Umbilical cord (tissue), 2 donors: ENCODE data around the gene DEFB129. TPM values are rescaled to one million over a fixed set of nuclear protein-coding genes. Genes with fewer than 3 reads are reported as not detected.
"Not testable (repeated sequence)": the region's sequence is repeated elsewhere in the genome, so short reads cannot be mapped to it uniquely, and the experiment has no call there.

Source experiments
- DNase-seq: peaks from one replicate; pipeline ENCODE4 v3.0.0-alpha.2; 2015; ENCODE audit warnings: low spot score
- total RNA-seq: library from RNA; depleted of rRNA; stranded (reverse); fragments of >200 nt; gene quantifications from one replicate; pipeline ENCODE4 v1.2.3, GENCODE V29; 2014; ENCODE audit warnings: low replicate concordance; ENCODE audit not compliant: insufficient read depth

DEFB129 gene
- total RNA-seq, 1 donor from 2014 or later: not detected

DNA sequence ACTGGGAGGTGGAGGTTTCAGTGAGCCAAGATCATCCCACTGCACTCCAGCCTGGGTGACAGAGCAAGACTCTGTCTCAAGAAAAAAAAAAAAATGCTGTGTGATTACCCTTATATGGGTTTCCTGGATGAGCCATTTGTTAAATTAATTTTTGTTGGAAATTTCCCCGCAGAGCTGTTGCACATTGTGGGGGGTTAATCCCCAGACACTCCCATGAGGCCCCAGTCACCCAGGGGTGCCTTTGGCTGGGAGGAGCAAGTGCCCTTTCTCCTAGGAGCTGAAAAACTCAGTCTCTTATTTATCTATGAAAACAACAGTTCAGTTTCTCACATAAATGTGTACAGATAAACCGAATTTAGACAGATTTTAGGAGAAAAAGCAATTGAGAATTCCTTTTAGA lies 25.7 kb downstream of the DEFB129 start:
- no peak for DNase-seq

DNA sequence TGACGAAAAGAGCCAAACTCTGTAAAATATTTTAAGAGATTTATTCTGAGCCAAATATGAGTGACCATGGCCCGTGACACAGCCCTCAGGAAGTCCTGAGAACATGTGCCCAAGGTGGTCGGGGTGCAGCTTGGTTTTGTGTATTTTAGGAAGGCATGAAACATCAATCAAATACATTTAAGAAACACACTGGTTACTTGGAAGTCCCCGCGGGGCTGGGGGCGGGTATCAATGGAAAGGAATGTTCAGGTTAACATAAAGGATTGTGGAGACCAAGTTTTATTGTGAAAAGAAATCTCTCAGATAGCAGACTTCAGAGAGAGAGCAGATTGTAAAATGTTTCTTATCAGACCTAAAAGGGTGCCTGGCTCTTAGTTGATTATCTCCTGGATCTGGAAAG lies 26.4 kb downstream of the DEFB129 start:
- DNase-seq: not testable (repeated sequence)

DNA sequence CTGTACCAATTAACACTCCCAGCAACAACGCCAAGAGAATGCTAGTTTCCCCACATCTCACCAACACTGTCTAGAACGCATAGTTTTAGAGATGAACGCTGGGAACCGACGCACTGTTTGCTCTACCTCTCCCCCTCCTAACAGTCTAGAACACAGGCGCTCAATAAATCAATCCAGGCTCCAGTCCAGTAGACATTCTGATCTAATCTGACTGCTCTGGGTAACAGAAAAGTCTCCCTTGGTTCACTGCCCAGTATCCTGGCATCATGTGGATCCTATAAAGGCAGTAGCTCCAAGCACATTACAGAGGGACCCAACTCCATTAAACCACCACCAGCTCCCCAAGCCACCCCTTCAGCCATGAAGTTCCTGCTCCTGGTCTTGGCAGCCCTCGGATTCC lies 30.4 kb downstream of the DEFB129 start, which contains the start of gene DEFB132:
Gene DEFB132 (plus strand): TSS at position 306 of the 400 bp plus-strand sequence. CDS start 55 bp downstream, at position 361.
- no peak for DNase-seq

DNA sequence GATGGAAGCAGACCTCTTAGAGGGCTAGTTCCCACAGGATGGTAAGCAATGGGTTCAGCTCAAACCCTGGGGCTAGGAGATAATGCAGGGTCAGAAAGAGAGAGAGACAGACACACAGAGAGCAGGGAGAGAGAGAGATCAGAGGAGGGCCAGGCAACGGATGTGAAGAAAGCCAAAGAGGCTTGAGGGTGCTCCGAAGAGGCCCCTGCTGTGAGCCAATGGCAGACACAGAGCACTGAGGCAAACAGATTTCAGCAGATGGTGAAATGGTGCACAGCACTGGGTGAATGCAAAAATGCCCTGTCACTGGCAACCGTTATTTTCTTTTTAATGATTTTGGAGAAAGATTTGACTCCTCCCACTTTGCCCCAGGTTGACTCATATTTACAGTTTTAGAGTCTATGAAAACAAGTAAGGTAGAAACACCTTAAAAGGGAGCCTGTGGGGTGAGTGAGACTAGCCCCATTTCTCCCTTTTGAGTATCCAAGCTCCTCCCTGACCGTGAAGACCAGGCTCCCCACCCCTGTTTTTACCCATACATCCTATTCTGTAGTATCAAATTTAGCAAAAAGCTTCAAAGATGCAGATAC lies 31.3 kb downstream of the DEFB129 start:
- DNase-seq: no peak

DNA sequence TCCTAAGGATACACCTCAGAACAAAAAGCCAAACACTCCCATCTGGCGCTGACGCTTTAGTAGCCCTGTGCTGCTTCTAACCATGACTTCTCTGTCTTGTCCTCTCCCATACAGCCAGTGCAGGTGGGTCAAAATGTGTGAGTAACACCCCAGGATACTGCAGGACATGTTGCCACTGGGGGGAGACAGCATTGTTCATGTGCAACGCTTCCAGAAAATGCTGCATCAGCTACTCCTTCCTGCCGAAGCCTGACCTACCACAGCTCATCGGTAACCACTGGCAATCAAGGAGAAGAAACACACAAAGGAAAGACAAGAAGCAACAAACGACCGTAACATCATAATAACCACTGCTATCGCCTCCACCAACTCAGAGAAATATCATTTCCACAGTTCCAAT lies 31.9 kb downstream of the DEFB129 start:
- no peak for DNase-seq

DNA sequence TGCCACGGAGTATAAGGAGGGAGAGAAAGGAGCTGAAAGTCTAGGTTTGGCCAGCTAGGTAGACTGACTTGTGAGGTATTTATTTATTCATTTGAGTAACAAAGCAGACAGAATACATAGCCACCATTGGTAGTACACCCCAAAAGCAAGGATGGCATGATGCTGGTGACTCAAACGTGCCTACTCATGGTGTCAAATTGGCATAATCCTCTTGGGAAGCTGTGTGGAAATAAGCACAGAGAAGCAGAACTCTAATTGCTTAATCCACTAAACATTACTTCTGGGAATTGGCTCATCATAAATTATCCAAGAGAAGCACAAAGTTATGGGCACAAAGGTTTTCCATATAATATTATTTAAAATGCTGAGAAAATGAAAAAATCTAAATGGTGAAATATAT lies 32.9 kb downstream of the DEFB129 start:
- DNase-seq: no peak

DNA sequence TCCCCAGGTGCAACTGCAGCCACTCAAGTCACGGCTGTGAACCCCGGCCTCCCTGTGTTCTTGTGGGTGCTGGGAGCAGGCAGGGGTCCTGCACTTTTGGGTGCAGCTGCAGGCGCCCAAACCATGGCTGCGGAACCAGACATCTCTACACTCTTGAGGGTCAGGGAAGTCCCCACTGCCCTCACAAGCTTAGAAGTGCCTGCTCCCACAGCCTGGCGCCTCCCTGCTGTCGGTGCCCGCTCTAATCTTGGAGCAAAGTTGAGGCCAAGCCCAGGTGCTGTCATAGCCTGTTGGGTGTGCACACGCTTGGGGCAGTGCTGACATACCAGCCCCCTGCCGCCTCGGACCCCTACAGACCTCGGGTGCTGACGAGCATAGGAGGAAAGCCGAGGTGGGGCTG lies 36.6 kb downstream of the DEFB129 start:
- DNase-seq: no peak

DNA sequence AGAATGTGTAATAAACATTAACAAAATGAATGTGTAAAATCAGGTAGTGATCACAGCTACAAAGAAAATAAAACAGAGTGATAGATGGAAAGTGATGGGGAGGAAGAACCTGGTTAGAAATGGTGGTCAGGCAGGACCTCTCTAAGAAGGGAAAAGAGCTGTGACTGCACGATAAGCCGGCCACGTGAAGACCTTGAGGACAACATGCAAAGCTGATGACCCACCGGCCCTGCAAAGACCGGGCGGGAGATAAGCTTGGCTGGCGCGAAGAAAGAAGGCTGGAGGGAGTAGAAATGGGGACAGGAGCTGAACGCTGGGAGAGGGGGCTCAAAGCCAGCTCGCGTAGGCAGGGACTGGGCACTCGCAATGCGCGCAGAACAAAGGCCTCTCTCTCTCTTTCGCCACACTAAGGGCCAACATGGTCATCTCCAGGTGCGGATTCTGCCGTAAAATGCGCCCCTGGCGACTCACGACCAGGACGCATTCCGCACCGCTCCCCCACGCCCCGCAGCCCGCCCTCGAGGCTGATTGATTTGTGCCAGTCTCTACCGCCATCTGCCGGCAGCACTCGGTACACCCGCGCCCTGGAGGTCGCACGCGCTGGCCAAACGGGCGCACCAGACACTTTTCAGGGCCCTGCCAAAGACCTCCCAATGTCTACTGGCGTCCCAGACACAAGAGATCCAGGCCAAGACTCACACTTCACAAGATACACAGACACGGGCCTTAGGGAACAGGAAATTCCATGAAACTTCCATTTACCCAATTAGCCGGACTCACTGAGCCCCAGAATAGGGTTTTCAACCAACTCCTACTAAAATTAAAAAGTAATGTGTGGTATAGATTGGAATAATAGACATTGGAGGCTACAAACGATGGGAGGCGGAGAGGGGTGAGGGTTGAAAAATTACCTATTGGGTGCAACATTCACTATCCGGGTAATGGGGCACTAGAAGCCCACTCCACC lies 39.8 kb downstream of the DEFB129 start:
- peak; percentile 82 for DNase-seq

DNA sequence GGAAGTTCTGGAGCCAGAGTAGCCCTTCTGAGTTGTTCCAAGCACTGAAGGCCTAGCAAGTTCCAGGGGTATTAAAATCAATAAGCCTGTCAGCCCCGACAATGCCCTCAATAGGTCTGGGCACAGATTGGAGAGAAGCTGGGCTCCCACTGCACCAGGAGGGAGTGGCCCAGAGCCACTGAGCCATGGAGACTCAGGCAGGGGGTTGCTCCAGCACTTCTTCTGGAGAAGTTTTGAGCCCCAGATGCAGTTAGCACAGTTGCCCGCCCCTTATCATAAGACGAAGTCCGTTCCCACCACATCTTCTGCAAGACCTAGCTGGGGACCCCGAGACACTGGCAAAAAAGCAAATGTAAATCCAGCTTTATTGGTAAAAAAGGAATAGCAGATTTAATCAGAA lies 43.5 kb downstream of the DEFB129 start:
- DNase-seq: no peak

DNA sequence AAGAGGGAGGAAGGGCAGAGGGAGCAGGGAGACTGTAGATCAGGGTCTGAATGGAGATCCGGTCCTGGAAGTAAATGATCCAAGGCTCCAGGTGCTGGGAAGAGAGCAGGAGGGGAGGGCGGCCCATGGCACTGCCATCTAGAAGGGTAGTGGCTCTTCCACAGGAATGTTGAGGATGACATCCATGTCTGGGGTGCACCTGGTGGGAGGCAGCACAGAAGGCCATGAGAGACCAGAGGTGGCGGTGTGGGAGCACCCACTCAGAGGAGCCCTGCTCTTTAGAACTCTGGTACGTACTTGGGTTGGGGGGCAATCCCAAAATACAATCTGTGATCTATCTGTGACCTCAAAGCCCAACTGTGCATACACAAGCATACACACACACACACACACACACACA lies 44.0 kb downstream of the DEFB129 start:
- DNase-seq: no peak

DNA sequence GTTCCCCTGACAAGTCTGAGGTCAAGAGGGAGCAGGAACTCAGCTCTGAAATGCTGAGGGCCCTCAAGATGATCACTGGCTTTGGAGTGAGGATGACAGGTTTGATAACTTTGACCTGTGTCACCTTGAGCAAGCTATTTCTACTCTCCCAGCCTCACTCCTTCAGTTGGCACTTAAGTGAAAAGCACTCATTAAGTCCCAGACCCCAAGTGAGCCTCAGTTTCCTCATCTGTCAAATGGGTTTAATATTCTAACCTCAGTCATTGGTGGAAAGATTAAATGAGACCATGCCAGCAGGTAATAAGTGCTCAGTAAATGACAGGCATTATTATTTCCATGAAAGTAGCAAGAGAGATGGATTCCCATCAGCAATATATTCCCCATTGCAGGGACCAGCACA lies 44.5 kb downstream of the DEFB129 start:
- DNase-seq: no peak

DNA sequence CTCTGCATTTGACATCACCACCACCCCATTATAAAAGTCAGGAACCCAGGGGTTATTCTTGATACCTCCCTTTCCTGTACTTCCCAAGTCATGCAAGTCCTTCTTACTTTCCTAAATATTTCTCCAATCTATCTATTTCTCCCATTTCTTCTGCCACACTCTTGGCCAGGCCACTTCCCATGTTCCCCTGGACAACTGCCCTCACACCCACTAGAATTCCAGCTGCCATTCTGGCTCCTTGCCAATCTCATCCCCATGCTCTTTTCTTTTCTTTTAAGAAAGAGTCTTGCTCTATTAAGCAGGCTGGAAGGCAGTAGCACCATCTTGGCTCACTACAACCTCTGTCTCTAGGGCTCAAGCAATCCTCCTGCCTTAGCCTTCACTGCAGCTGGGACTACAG lies 45.7 kb downstream of the DEFB129 start:
- DNase-seq: no peak

DNA sequence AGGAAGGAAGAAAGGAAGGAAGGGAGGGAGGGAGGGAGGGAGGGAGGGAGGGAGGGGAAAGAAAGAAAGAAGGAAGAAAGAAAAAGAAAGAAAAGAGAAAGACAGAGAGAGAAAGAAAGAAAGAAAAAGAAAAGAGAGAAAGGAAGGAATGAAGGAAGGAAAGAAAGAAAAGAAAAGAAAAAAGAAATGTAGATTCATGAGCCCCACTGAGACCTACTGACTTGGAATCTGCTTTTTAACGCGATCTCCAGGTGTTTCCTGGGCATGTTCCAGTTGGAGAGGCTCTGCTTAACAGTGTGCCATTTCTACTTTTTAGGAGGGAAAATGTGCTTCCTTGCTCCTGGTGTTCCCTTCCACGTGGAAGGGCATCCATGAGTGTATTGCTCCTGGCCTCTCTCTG lies 46.8 kb downstream of the DEFB129 start:
- DNase-seq: no peak

DNA sequence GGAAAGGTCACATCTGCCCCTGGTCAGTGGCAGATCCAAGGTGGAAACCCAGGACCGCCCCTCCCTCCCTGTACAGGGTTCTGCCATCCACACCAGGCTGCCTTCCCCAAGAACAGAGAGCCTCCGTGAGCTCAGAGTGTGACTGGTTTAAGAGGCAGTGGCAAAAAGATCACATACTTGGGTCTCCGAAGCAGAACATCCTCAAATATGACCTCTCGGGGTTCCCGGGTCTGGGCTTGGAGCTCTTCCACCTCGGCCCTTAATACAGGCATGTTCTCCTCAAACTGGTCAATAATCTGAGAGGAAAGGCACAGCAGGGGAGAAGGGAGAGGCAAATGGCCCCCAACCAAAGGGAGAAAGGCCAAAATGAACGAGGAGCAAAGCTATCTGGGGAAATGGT lies 48.7 kb downstream of the DEFB129 start:
- no peak for DNase-seq

DNA sequence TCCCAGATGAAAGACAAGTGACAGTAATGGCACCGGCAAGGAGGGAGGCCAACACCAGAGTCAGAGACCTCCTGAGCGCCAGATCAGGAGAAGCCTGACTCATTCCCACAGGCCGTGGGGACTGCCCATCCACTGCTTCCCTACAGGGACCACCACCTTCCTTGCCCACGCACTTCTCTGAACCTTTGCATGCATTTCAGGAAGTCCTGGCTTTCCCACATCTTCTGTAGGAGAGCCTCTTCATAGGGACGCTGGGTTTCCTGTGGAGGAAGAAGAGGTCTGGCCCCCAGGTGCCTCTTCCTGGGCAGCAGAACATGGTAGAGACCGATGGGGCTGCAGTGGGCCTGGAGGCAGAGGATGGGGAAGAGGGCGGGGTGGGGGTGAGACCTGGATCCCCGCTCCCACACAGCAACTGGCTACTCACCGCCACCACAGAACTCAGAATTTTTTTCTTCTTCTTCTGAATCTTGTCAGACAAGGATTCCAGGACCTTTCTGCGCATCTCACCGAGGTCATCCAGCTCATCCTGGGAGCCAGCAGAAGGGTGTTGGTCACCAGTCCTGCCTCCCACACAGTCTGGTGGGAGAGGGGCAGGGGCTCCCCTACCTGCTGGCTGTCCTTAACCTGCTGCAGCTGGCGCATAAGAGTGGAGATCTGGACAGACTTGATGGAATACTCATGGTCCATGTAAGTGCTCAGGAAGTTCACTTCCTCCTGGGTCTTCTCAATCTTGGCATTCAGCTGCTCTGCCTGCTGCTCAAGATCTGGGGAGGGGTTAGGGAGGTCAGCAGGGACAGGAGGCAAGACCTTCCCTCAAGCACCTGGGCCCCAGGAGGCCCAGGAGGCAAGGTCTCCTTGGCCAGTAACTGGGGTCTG lies 49.8 kb downstream of the DEFB129 start:
- no peak for DNase-seq

DNA sequence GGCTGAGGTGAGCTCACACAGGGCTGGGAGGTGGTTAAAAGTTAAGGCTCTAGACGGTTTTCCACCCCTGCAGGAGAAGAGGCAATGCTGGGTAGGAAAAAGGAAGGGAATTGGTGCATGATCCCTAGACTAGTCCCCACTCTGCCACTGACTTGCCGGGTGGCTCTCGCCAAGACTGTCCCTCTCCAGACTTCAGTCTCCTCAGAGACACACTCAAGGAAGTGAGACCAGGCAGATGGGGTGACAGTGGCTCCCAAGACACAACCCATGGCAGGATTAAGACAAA lies 50.4 kb downstream of the DEFB129 start:
- DNase-seq: no peak

DNA sequence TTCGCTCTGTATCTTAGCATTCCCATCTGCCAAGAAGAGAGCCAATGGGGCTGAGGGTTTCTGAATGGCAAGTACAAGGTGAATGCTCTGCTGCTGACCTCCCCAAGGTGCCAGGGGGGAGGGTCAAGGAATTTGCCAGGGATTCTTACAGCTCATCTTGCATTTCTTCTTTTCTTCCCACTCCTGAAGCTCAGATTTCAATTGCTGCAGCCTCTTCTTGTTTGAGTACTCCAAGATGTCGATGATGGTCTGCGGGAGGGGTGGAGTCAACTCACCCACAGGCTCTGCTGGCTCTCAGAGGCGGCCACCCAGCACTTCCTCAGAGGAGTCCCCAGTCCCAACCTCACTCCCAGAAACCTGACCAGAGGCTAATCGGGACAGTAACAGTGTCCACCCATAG lies 51.1 kb downstream of the DEFB129 start:
- no peak for DNase-seq

DNA sequence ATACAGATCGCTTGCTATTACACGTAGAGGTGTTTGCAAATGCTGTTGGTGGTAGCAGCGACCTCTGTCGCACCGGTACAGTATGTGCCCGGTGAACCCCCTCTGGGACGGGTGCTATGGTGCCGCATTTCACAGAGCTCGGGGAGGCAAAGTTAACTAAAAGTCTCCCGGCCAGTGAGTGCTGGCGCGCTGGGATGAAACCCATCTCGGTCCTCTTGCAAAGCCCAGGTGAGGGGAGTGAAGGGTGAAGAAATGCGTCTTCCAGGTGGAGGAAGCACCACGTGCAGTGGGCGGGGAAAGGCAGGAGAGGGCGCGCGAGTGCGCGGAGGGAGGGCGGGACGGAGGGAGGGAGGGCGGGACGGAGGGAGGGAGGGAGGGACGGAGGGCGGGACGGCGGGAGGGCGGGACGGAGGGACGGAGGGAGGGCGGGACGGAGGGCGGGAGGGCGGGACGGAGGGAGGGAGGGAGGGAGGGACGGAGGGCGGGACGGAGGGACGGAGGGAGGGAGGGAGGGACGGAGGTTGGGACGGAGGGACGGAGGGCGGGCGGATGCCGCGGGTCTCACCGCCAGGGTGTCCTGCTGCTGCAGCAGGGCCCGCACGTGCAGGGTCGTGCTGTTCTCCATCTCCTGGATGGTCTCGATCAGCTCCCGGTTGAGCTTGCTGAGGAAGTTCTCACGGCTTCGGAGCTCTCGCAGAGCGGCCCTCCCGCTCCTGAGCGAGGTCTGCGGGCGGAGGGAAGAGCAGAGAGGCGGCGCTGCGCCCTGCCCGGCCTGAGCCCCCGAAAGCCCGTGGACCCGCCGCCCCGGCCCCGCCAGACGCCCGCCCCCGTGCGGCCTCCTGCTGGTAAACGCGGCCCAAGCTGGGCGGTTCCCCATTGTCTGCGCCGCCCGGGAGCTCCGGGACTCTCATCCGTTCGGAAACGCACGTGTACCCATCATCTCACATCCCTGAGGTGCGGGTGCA lies 51.8 kb downstream of the DEFB129 start:
- peak; percentile 53 for DNase-seq
